ENCODE results near the gene ARHGAP31. TPM values are rescaled to one million over a fixed set of nuclear protein-coding genes. Genes with fewer than 3 reads are reported as not detected.

ARHGAP31 gene
- polyA plus RNA-seq, 1 donor from 2014 or later, result not detected

- Histone ChIP-seq H3K4me2 (ENCODE audit: low read length) (no peak overlapping the region), H3K9ac (ENCODE audit: low read length) (no peak overlapping the region), H3K79me2 (replicated peaks; ENCODE audit: insufficient read depth, low read length) (no peaks in the 10 kb centered on the region), H4K20me1 (ENCODE audit: insufficient read depth) (no peaks in the 10 kb centered on the region), H2AFZ (ENCODE audit: low read depth, low read length) (no peak overlapping the region), H3K27ac (ENCODE audit: low read length) (no peak overlapping the region), H3K9me3 (ENCODE audit: low read length) (no peaks in the 10 kb centered on the region), H3F3A (ENCODE audit: insufficient read depth, low read length, poor library complexity, severe bottlenecking) (no peaks in the 10 kb centered on the region), H3K36me3 (ENCODE audit: insufficient read depth, low read length) (no peaks in the 10 kb centered on the region), H3K27me3 (ENCODE audit: insufficient read depth, low read depth, low read length) (peaks cover 5% of the 10 kb centered on the region), H3K4me3 (ENCODE audit: low read length) (no peak overlapping the region), H3K9me2 (ENCODE audit: insufficient read depth, low read length) (no peaks in the 10 kb centered on the region)
- TF ChIP-seq REST (IDR thresholded peaks at IDR 0.05; ENCODE audit: borderline replicate concordance) (no peak), EZH2 (IDR thresholded peaks at IDR 0.05; ENCODE audit: borderline replicate concordance, insufficient read depth, low read length, poor library complexity, severe bottlenecking) (no peak), CTCF (IDR thresholded peaks at IDR 0.05; ENCODE audit: poor library complexity, severe bottlenecking) (no peak), TAF1 (IDR thresholded peaks at IDR 0.05; ENCODE audit: low read depth) (no peak), SMC3 (conservative IDR thresholded peaks at IDR 0.05; ENCODE audit: poor library complexity) (no peak)
Measured at GRCh38 chr3:119300991-119301391, 6.8 kb downstream of the ARHGAP31 start.

GRCh38 chr3:119301662-119302061 lies 7.5 kb downstream of the ARHGAP31 start:
- H3K27me3 ChIP-seq (ENCODE audit: insufficient read depth, low read depth, low read length), result no peaks in the 10 kb centered on the region
- H3F3A ChIP-seq (ENCODE audit: insufficient read depth, low read length, poor library complexity, severe bottlenecking), result no peaks in the 10 kb centered on the region
- TF ChIP-seq EZH2 (IDR thresholded peaks at IDR 0.05; ENCODE audit: borderline replicate concordance, insufficient read depth, low read length, poor library complexity, severe bottlenecking) (no peak), EP300 (conservative IDR thresholded peaks at IDR 0.05; ENCODE audit: poor library complexity, severe bottlenecking) (no peak), RAD21 (conservative IDR thresholded peaks at IDR 0.05) (no peak), CTCF (IDR thresholded peaks at IDR 0.05; ENCODE audit: poor library complexity, severe bottlenecking) (no peak), MXI1 (conservative IDR thresholded peaks at IDR 0.05; ENCODE audit: poor library complexity, severe bottlenecking) (no peak), TAF1 (IDR thresholded peaks at IDR 0.05; ENCODE audit: low read depth) (no peak), REST (IDR thresholded peaks at IDR 0.05; ENCODE audit: borderline replicate concordance) (no peak), SMC3 (conservative IDR thresholded peaks at IDR 0.05; ENCODE audit: poor library complexity) (no peak), POLR2AphosphoS5 (IDR thresholded peaks at IDR 0.05) (no peak)
- H3K36me3 ChIP-seq (ENCODE audit: insufficient read depth, low read length), result no peaks in the 10 kb centered on the region
- H3K4me2 ChIP-seq (ENCODE audit: low read length), result no peak overlapping the region
- no peaks in the 10 kb centered on the region for H3K79me2 ChIP-seq (replicated peaks; ENCODE audit: insufficient read depth, low read length)
- H3K9me3 ChIP-seq (ENCODE audit: low read length), result no peaks in the 10 kb centered on the region
- H2AFZ ChIP-seq (ENCODE audit: low read depth, low read length), result no peak overlapping the region
- H3K27ac ChIP-seq (ENCODE audit: low read length), result no peak overlapping the region
- no peaks in the 10 kb centered on the region for H4K20me1 ChIP-seq (ENCODE audit: insufficient read depth)
- no peak overlapping the region for H3K9ac ChIP-seq (ENCODE audit: low read length)
- H3K9me2 ChIP-seq (ENCODE audit: insufficient read depth, low read length), result no peaks in the 10 kb centered on the region
- no peak overlapping the region for H3K4me3 ChIP-seq (ENCODE audit: low read length)

Measured in neural cell (in vitro differentiated cells).